Astrocyte of the spinal cord (primary cell): ENCODE data around the gene SOX18.

Experiments
- DNase-seq: peaks from one replicate; pipeline ENCODE4 v3.0.0; 2011; ENCODE audit warnings: low read depth, low spot score
- H3K4me3 ChIP-seq: 2 replicates; pipeline ENCODE4 v1.5.1; 2011; ENCODE audit warnings: low read depth, mild to moderate bottlenecking, low read length, moderate library complexity
- in situ Hi-C: cut with HindIII; loops from 2 replicates; pipeline ENCODE4 v1.10.0; 2017; ENCODE audit warnings: low sequenced_read_pairs
- TF ChIP-seq, protein P1 (sequence below): IDR thresholded peaks from 2 replicates; pipeline ENCODE4 v1.5.1; 2012; ENCODE audit warnings: low read depth, mild to moderate bottlenecking, low read length, inconsistent platforms

SOX18 gene

DNA sequence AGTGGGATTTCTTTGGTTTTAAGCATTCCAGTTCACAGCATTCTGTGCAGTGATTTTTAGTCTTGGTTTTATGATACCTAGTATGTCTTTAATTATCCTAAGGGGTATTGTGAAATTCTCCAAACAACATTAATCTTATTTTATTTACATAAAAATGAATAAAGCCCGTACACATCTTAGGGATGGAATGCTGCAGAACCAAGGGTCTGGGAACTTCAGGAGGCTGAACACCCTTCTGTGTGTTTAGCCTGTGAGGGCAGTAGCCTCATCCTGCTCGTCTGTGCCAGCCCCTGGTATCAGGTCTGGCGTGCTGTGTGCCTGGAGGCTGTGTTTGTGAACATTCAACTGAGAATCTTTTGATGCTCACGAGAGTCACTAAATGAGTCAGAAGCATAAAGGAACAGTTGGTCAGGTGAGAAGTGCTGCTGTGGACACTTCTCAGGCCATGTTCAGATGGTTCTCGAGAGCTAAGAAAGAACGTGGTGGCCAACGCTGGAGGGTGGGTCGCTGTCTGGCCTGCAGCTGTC is 38.7 kb downstream of the SOX18 start:
- no peak overlapping the region for H3K4me3 ChIP-seq
- in situ Hi-C loops = no loop called here
- TF ChIP-seq, protein P1, sequence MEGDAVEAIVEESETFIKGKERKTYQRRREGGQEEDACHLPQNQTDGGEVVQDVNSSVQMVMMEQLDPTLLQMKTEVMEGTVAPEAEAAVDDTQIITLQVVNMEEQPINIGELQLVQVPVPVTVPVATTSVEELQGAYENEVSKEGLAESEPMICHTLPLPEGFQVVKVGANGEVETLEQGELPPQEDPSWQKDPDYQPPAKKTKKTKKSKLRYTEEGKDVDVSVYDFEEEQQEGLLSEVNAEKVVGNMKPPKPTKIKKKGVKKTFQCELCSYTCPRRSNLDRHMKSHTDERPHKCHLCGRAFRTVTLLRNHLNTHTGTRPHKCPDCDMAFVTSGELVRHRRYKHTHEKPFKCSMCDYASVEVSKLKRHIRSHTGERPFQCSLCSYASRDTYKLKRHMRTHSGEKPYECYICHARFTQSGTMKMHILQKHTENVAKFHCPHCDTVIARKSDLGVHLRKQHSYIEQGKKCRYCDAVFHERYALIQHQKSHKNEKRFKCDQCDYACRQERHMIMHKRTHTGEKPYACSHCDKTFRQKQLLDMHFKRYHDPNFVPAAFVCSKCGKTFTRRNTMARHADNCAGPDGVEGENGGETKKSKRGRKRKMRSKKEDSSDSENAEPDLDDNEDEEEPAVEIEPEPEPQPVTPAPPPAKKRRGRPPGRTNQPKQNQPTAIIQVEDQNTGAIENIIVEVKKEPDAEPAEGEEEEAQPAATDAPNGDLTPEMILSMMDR = no peak
- no peak for DNase-seq

DNA sequence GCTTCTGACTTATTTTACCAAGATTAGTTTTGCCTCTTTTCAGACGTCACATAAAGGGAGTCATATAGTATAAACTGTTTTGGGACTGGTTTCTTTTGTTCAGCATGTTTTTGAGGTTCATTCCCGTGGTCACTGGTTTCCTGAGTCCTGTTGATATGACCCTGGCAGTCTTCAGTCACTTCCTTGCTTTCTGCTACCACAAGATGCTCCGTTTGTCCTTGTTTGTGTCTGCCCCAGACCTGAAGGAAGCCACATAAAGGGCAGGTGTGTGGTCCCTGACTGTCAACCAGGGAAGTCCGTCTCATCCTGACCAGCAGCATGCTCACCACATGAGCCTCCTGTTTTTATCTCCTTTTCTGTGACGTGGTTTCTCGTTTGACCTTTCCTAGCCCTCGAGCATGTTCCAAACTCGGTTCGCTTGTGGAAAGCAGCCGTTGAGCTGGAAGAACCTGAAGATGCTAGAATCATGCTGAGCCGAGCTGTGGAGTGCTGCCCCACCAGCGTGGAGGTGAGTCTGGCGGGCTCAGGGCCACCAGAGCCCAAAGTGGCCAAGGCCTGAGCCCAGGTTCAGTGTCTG is 39.5 kb downstream of the SOX18 start:
- no peak overlapping the region for H3K4me3 ChIP-seq
- TF ChIP-seq, protein P1 = no peak

DNA sequence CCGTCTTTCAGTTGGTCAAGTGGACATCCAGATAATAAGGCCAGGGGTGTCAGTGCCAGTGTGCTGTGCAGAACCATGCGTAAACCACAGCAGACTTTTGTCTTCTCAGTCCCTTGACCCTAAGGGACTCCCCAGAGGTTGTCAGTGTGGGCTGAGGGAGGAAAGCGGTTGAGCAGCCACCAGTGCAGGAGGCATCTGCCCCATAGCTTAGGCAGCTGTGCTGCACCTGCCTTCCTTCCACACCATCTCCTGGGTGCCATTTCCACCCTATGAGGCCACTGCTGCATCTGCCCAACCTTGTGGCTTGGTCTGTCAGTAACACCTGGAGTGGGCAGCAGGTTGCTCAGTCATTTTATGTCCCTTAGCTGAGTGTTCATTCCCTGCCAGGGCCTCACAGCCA is 42.5 kb downstream of the SOX18 start:
- TF ChIP-seq, protein P1 = no peak

More for the DNA sequence above, 39.5 kb downstream of the SOX18 start:
- no peak for DNase-seq
- in situ Hi-C loops = no loop called here

DNA sequence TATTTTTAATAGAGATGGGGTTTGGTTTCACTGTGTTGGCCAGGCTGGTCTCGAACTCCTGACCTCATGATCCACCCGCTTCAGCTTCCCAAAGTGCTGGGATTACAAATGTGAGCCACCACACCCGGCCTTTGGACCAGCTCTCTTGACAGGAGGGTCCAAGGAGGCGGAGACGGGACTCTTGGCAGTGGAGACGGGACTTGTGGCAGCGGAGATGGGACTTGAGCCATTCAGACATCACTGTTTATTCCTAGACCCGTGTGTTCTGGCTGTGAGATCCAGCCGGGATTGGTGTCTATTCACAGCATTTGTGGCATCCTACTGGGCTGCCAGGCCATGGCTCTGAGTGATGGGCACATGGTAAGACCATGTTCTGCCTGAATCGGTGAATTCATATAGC is 42.9 kb downstream of the SOX18 start:
- no peak for DNase-seq
- no peak overlapping the region for H3K4me3 ChIP-seq
- TF ChIP-seq, protein P1 = no peak
- in situ Hi-C loops = no loop called here

More for the DNA sequence above, 42.5 kb downstream of the SOX18 start:
- in situ Hi-C loops = no loop called here
- no peak overlapping the region for H3K4me3 ChIP-seq
- no peak for DNase-seq

DNA sequence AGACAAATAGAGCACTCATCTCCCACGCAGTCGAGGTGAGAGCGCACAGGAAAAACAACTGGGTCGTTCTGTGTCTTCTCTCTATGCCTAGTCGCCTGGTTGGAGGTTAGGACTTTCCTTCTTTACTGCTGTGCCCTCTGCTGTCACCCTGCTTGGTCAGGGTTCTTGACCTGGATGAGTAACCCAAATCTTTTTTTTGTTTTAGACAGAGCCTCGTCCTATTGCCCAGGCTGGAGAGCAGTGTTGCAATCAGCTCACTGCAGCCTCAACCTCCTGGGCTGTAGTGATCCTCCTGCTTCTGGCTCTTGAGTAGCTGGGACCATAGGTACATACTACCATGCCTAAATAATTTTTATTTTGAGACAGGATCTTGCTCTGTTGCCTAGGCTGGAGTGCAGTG is 44.0 kb downstream of the SOX18 start:
- DNase-seq = no peak
- no peak overlapping the region for H3K4me3 ChIP-seq
- in situ Hi-C loops = no loop called here
- TF ChIP-seq, protein P1 = no peak

DNA sequence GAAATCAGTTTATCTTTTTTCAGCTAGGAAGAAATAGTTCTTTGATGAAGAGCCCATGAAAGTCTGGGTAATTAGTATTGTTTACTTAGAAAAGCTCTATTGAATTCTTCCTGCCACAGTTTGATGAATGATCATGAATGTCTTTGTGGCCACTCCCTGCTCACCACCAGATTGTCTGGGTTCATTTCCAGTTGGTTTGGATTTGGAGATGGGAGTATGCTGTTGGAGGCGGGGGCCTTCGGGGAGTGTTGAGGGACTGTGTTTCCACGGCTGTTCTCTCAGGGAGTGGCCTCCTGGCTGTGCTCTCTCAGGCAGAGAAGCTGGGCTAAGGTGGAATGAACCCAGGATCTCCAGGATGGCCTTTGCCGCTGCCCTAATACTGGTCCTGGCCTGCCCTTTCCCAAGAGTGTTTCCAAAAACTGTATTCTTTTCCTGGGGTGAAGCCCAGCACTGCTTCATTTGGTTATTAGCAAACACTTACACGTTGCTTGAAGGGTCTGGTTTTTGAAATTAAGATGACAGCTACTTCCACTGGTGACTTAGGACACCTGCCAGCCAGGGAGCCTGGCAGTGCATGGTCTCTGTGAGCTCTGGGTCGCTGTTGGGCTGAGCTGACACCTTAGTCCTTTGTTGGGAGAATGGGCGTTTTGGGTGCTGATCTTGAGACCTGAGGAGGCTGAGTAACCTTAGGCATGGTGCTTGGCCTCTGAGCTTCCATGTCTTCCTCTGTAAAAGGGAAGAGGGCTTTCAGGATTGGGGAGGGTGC is 45.3 kb downstream of the SOX18 start:
- in situ Hi-C loops = no loop called here
- DNase-seq = no peak
- TF ChIP-seq, protein P1 = no peak
- no peak overlapping the region for H3K4me3 ChIP-seq
